ENCODE results near the gene TPCN2.

Gene TPCN2

DNA sequence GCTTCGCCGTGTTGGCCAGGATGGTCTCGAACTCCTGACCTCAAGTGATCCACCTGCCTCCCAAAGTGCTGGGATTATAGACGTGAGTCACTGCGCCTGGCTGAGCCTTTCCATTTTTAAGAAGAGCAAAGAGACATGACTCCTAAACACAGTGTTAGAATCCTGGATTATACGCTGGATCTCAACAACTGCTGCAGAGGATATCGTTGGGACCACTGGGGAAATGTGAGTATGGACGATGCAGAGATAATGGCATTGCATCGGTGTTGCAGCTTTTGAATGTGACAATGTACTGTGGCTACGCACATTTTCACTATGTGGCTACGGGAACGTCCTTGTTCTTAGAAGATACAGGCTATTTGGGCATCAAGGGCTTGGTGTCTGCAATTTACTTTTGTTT is 41.9 kb upstream of the TPCN2 start:
- Histone ChIP-seq H4K20me1 (ENCODE audit: insufficient read depth, low read length) (peaks cover 12% of the 10 kb centered on the region; the same call in 1 of the 2 replicates), H3K4me1 (ENCODE audit: insufficient read depth, low read length) (no peaks in the 10 kb centered on the region), H3K9ac (ENCODE audit: low read depth, low read length) (no peak overlapping the region), H2AFZ (ENCODE audit: low read depth, low read length) (no peak overlapping the region), H3K79me2 (ENCODE audit: insufficient read depth, low read length) (no peaks in the 10 kb centered on the region), H3K36me3 (ENCODE audit: insufficient read depth, low read length) (no peaks in the 10 kb centered on the region), H3K27me3 (ENCODE audit: insufficient read depth, low read length, poor library complexity) (peaks cover 25% of the 10 kb centered on the region), H3K9me3 (ENCODE audit: insufficient read depth, low read length, severe bottlenecking) (no peaks in the 10 kb centered on the region), H3K27ac (ENCODE audit: low read length) (no peak overlapping the region), H3K4me2 (ENCODE audit: insufficient read depth, low read length) (no peak overlapping the region), H3K4me3 (ENCODE audit: low read depth in 1 of 2, low read length in 2 of 2) (no peak overlapping the region)
- DNase-seq (no peak), ATAC-seq (ENCODE audit: insufficient read depth, low read depth) (no peak)
- TF ChIP-seq, protein P1, sequence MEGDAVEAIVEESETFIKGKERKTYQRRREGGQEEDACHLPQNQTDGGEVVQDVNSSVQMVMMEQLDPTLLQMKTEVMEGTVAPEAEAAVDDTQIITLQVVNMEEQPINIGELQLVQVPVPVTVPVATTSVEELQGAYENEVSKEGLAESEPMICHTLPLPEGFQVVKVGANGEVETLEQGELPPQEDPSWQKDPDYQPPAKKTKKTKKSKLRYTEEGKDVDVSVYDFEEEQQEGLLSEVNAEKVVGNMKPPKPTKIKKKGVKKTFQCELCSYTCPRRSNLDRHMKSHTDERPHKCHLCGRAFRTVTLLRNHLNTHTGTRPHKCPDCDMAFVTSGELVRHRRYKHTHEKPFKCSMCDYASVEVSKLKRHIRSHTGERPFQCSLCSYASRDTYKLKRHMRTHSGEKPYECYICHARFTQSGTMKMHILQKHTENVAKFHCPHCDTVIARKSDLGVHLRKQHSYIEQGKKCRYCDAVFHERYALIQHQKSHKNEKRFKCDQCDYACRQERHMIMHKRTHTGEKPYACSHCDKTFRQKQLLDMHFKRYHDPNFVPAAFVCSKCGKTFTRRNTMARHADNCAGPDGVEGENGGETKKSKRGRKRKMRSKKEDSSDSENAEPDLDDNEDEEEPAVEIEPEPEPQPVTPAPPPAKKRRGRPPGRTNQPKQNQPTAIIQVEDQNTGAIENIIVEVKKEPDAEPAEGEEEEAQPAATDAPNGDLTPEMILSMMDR (IDR thresholded peaks at IDR 0.05; ENCODE audit: borderline replicate concordance, extremely low read depth, low read length, poor library complexity, severe bottlenecking): no peak
- TF ChIP-seq EZH2 (IDR thresholded peaks at IDR 0.05; ENCODE audit: borderline replicate concordance, low read depth, low read length, severe bottlenecking): no peak

GRCh38 chr11:69007975-69008381 is 40.8 kb upstream of the TPCN2 start:
- Histone ChIP-seq H4K20me1 (ENCODE audit: insufficient read depth, low read length) (peaks cover 15% of the 10 kb centered on the region), H3K27ac (ENCODE audit: low read length) (no peak overlapping the region), H3K79me2 (ENCODE audit: insufficient read depth, low read length) (no peaks in the 10 kb centered on the region), H3K9ac (ENCODE audit: low read depth, low read length) (no peak overlapping the region), H2AFZ (ENCODE audit: low read depth, low read length) (no peak overlapping the region), H3K4me2 (ENCODE audit: insufficient read depth, low read length) (no peak overlapping the region), H3K27me3 (ENCODE audit: insufficient read depth, low read length, poor library complexity) (peaks cover 28% of the 10 kb centered on the region), H3K36me3 (ENCODE audit: insufficient read depth, low read length) (no peaks in the 10 kb centered on the region), H3K4me1 (ENCODE audit: insufficient read depth, low read length) (no peaks in the 10 kb centered on the region), H3K9me3 (ENCODE audit: insufficient read depth, low read length, severe bottlenecking) (no peaks in the 10 kb centered on the region), H3K4me3 (ENCODE audit: low read depth in 1 of 2, low read length in 2 of 2) (no peak overlapping the region)
- DNase-seq: no peak
- no peak for TF ChIP-seq EZH2 (IDR thresholded peaks at IDR 0.05; ENCODE audit: borderline replicate concordance, low read depth, low read length, severe bottlenecking)
- TF ChIP-seq, protein P1 (IDR thresholded peaks at IDR 0.05; ENCODE audit: borderline replicate concordance, extremely low read depth, low read length, poor library complexity, severe bottlenecking): no peak
- no peak for ATAC-seq (ENCODE audit: insufficient read depth, low read depth)

- H3K4me3 ChIP-seq (ENCODE audit: low read depth in 1 of 2, low read length in 2 of 2): no peak overlapping the region
- no peaks in the 10 kb centered on the region for H3K36me3 ChIP-seq (ENCODE audit: insufficient read depth, low read length)
- no peak overlapping the region for H3K9ac ChIP-seq (ENCODE audit: low read depth, low read length)
- peaks cover 28% of the 10 kb centered on the region for H3K27me3 ChIP-seq (ENCODE audit: insufficient read depth, low read length, poor library complexity)
- ATAC-seq (ENCODE audit: insufficient read depth, low read depth) (no peak), DNase-seq (no peak)
- H4K20me1 ChIP-seq (ENCODE audit: insufficient read depth, low read length): peaks cover 15% of the 10 kb centered on the region
- TF ChIP-seq EZH2 (IDR thresholded peaks at IDR 0.05; ENCODE audit: borderline replicate concordance, low read depth, low read length, severe bottlenecking): no peak
- TF ChIP-seq, protein P1 (IDR thresholded peaks at IDR 0.05; ENCODE audit: borderline replicate concordance, extremely low read depth, low read length, poor library complexity, severe bottlenecking): no peak
- no peak overlapping the region for H2AFZ ChIP-seq (ENCODE audit: low read depth, low read length)
- H3K27ac ChIP-seq (ENCODE audit: low read length): no peak overlapping the region
- no peaks in the 10 kb centered on the region for H3K79me2 ChIP-seq (ENCODE audit: insufficient read depth, low read length)
- H3K4me2 ChIP-seq (ENCODE audit: insufficient read depth, low read length): no peak overlapping the region
- no peaks in the 10 kb centered on the region for H3K4me1 ChIP-seq (ENCODE audit: insufficient read depth, low read length)
- H3K9me3 ChIP-seq (ENCODE audit: insufficient read depth, low read length, severe bottlenecking): no peaks in the 10 kb centered on the region
Observed at GRCh38 chr11:69008737-69009440, 39.8 kb upstream of the TPCN2 start.

Measured in DND-41 (cell line).